Glomerular endothelial cell (primary cell): ENCODE data around the gene TBC1D16. TPM values are rescaled to one million over a fixed set of nuclear protein-coding genes. Genes with fewer than 3 reads are reported as not detected.

Source experiments
- DNase-seq: peaks from one replicate; pipeline ENCODE4 v3.0.0-alpha.2; 2011; ENCODE audit warnings: low read depth, low spot score; ENCODE audit errors: extremely low read depth
- total RNA-seq: library from RNA; depleted of rRNA; stranded (reverse); fragments of >200 nt; gene quantifications from 2 replicates; pipeline ENCODE4 v1.2.3, GENCODE V29; 2015

The TBC1D16 gene
- total RNA-seq, 1 donor from 2014 or later: 35.8 TPM

DNA sequence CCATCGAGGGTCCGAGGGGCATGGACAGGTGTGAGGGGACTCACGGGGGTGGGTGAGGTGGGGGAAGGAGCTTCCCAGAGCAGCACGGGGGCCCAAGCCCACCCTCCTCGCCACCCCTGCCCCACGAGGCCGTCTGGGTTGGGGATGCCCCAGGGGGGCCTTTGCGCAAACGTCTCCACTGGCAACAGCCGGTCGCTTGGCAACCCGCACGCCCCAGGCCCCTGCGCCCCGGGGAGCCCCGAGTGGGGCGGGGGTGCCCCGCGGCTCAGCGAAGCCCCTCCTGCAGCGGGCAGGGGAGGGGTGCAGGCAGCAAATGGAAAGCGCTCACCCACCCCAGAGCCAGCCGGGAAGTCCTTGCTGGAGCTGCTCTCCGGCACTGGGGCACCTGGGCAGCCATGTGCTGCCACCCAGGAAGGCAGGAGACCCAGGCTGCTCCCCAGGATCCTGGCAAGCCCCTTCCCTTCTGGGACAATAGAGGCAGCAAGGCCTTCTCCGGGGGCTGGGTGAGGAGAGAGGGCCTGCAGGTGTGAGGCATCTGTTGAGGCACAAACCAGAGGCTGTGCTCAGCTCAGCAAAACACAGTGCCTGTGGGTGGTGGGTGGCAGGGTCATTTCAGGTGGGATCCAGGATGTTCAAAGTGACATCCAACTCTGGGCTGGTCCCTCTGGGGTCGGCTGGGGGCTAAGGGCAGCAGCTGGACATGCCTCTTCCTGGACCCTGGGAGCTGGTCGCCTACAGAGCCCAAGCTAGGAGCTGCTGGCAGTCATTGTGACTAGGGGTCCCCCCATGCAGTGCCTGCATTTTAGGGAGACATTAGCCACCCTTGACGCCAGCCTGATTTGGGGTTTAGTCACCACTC, 115.6 kb downstream of the TBC1D16 start:
- DNase-seq: no peak

DNA sequence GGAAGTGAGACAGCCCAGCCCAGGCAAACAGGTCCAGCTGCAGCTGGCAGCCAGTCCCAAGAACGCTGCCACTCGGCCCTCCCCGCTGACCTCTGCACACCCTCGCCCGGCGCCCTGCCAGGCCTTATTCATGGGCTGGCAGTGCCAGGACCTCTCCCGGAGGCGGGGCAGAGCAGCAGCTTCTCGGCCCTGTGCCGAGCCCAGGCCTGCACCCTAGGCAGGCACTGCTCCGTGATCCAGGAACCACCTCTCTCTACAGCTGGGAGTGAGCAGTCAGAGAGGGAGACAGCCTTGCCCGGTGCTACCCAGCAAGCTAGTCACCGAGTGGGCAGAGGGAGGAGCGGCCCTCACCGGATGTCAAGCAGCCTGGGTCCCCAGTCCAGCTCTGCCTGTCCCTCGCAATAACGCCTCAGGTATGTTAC, 116.5 kb downstream of the TBC1D16 start:
- DNase-seq: no peak

DNA sequence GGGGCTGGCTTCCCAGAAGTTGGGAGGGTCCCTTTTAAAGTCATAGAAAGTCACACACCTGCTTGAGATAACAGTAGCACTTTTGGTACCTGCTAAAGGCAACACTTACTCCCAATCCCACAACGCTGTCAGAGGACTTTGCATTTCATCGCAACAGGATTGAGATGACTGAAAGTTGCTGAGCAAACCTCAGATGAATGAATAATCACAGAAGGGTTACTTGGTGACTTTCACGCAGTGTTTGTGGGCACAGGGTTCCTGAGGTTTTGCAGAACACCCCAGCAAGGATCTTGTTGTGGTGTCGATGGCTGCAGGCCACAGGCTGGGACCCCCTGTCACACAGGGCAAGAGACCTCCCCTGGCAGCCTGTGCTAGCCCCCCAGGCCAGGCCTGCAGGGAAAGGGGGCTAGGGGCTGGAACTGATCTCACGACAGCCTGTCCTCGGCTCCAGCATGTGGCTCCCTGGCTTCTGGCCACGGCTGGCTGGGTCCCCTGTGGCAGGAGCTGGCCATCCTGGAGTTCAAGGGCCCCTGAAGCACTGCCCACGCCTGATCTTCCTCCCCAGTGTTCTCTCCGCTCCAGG, 117.0 kb downstream of the TBC1D16 start:
- DNase-seq: no peak

DNA sequence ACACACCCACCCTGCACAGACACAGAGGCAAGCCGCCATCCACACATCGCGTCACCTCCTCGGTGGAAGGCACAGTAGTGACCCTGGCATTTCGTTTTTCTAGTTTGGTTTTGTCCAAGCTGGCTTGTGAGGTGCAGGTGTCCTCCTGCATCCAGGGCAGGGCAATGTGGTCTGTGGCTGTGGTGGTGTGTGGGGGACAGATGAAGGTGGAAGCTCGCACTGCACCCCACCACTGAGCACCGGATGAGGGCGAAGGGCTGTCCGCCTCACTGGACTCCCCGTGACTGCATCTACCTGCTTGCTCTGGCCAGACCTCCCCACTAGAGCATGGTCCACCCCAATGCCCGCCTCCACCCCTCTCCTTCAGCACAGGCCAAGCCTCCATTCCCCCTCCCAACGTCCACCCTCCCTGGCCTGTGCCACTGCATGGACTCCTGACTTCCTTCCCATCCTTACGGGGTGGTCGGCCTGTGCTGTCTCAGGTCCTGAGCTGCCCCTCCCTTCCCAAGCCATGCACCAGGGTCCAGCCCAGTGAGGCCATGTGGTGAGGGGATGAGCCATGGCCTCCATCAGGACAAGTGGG, 117.7 kb downstream of the TBC1D16 start:
- DNase-seq: no peak

DNA sequence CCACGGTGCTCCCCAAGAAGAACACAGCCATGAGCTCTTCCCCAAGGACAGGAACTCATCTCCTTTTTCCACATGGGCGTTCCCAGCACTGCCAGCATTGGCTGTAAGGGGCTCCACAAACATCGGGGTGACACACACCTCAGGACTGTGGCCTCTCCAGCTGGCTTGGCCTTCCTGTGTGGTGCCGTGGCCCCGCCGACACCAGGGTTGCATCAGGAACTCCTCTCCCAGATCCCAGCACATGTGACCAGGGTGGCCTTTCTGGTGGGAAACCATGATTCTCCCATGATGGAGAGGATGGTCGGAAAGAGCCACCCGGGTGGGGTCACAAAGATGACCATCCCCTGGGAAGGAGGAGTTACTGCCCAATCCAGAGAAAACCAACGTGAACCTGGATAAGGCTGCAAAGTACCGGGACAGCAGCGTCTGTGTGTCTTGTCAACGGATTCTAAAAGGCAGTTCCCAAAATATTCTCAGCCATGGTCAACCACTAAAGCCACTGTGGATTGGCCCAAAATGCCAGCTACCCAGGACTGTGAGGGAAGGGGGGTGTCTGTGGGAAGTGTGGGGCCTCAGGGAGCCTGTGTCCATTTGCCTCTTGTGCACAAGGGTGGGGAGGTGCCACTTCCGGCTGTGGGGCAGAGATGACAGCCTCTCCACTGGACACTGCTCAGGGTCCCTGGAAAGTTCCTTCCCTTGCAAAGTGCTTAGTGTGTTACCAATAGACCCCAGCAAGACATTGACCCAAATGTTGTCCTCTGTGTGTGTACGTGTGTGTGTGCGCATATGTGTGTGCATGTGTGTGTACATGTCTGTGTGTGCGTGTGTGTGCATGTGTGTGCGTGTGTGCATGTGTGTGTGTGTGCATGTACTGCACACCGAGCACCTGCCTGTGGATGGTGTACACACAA, 118.4 kb downstream of the TBC1D16 start:
- DNase-seq: no peak

DNA sequence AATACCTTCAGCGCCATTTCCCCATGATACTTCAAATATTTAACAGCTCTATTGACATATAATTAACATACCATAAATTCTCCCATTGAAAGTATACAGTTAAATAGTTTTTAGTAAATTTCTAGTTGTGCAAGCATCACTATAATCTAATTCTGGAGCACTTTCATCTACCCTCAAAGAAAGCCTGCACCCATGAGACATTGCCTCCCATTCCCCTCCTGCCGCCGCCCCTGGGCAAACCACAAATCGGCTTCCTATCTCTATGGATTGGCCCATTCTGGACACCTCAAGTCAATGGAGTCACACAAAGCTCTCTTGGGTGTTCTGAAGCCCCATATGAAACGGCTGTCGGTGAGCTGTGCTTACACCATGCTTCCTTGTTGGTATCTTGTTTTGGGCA, 119.2 kb downstream of the TBC1D16 start:
- no peak for DNase-seq

DNA sequence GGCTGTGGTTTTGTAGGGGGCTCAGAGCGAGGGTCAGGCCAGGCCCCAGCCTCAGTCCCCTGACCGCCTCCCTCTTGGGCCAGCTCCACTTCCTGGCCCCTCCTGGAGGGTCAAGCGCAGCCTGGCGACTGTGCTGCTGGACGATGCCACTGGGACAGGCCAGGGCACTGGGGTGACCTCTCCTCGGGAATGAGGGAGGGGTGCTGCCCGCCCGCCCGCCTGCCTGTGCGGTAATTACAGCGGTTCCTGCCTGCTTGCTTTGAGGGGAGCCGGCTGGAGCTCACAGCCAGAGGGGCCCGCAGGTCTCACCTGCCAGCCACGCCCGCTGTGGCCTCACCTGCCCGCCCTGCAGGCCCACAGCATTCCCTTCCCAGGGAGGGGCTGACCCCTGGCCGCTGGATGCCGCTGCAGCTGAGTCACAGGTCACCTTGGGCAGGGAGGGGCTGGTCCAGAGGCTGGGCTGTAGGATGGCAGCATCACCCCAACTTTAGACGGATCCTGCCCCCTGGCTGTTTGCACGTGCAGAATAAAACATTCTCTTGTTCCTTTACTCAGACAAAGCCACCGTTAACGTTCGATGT, 119.7 kb downstream of the TBC1D16 start:
- no peak for DNase-seq

DNA sequence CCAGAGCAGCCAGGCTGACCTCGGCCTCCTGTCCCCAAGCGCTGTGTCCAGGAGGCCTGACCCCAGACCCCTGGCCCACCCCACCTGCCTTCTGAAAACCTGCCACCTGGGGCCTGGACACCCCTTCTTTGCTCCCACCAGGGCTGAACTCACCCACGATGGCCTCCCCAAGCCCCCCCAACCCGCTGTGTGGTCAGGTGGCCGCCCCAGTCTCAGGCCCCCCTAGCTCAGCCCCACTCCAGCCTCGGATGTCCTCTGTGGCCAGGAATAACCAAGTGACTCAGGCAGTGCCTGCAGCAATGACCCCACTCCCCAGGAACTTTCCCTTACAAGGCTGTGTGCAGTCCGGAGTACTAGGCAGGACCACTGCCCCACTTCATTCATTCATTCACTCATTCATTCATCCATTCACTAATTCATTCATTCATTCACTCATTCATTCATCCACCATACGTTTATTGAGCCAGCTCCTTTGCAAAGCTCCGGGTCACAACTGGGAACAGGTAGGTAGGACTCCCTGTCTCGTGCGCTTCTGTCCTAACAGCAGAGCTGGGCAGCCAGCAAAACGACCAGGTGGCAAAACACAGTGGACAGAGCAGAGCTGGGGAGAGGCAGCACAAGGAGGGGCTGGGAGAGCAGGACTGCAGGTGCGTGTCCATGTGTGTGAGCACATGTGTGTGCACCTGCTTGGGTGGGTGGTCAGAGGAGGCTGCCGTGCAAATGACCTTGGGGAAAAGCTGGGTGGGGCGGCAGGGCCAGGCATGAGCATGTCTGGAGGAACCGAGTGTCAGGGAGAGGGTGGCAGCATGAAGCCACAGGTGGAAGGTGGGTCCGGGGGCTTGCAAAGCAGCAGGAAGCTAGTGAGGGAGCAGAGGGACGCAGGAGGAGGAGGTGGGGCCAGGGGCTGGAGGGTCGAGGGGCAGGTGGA, 120.6 kb downstream of the TBC1D16 start:
- no peak for DNase-seq

DNA sequence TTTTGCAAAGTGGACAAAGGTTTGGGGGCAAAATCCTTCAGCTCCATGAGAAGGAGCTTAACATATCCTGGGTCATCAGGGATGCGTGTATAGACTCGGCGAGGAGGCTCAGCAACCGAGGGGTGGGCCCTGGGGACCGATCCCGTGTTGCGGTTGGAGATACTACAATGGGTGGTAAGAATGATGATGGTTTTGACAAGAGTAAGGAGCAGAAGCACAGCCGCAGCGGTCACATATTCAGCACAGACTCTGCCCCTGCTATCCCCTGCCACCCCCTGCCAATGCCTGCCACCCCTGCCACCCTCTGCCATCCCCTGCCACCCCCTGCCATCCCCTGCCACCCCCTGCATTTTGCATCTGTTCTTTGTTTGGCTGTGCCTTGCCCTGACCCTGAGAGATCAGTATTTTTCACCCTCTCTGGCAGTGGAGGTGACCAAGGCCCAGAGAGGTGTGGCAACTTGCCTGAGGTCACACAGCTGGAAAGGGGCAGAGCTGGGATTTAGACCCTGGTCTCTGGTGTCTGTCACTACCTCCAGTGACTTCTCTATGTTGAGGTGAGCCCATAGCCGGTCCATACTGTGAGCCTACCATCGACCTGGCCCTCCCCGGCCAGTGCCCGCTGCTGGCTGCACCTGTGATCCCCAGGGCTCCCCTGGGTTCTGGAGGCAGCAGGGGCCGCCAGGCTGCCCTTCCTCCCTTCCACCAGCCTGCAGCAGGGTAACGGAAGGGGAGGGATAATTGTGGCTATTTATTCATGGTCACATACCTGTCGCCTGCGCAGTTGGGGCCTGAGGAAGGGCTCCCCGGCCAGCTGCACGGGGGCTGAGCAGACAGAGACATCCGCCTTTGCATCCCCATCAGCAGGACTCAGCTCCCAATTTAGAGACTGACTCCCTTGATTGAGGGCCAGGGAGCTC, 121.5 kb downstream of the TBC1D16 start:
- DNase-seq: no peak

DNA sequence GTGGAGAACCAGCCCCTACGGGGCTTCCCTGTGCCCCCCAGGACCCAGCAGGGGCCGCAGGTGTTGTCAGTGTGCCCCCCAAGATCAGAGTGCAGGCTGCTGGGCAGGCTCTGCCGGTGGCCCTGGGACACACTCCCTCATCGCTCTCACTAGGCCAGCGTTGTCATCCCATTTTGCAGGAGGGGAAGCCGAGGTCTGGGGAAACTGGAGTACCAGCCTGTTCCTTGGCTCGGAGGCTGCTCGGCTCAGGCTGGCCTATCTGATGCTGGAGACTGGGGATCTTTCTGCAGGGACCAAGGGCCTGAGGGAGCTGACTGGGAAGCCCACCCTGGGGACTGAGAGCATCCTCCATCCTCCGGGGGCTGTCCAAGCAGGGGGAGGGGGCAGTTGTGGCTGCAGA, 122.2 kb downstream of the TBC1D16 start:
- DNase-seq: no peak

DNA sequence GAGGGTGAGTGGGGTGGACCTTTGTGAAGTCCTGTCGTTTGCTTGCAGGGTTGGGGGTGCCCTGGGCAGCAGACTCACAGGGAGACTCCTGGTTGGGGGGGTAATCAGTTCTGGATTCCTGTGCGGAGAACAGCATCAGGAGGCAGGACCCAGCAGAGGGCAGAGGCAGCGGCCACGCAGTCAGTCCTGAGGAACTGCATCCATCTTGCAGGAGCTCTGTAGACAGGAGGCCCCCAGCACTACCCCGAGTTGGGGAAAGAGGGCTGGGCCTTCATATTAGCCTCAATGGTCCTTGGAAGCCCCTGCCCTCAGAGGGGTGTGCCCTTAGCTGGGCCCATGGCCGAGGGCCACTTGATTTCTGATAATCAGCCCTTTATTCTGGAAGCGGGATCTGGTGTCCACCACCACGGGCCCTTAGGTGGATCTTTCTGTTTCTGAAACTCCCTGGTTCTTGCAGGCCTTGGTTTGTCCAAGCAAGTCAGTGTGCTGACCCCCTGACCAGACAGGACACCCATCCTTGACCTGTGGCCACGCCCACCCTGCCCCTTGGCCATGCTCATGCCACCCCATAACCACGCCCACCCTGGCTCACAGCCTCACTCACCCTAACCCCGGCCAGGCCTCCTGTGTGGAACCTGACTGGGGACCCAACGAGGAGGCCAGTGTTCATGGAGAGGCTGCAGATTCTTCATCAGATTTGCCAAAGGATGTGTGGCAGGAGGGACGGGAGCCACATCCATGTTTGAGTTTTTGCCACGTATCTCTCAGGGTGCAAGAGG, 122.9 kb downstream of the TBC1D16 start:
- no peak for DNase-seq

DNA sequence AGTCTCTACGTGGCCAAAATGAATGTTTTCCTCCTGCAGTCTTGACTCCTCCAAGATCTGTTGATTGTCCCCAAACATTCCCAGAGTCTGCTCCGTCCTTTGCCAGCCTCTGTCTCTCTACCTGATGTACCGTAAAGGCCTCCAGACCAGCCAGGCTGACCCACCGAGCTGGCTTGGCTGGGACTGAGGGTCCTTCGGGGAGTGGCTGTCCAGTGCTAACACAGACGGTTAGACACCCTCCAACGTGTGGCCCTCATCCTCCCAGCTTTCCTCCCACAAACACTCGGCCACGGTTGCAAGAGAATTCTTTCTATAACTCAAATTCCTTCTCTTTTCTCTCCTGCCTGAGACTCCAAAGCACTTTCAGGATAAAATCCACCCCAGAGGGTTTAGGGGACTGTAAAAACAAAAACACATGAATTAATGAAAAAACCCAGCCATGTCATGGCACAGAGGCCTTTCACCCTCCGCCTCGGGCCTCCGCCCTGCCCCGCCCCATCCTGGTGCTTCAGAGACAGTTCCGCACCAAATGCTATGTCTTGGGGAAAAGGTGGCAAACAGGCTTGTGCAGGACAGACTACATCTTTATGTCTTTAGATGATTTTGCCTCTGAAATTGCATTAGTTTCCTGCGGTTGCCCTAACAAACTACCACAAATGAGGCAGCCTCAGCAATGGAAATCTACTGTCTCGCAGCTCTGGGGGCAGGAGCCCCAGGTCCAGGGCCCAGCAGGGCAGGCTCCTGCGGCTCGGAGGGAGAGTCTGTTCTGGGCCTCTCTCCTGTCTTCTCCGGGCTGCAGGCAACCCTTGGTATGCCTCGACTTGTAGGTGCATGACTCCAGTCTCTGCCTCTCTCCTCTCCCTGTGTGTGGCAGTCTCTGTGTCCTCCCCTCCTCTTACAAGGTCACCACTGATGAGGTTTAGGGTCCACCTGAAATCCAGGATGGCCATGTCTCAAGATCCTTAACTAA, 124.0 kb downstream of the TBC1D16 start:
- DNase-seq: no peak

DNA sequence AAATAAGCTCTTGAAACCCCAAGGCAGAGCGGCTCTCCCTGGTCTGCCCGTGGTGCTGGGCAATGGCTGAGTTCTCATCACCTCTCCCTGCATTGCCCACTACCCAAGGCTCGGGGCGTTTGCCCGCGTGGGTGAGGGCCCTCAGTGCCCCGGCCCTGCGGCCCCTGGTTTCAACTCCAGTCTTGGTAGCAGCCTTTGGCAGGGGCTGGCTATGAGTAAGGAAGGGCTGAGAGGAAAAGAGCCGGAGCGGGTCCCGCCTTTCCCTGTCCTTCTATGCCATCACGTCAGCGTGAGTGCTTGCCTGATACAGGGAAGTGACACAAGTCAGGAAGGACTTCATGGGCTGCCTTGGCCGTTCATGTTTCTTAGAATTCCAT, 124.7 kb downstream of the TBC1D16 start:
- no peak for DNase-seq

DNA sequence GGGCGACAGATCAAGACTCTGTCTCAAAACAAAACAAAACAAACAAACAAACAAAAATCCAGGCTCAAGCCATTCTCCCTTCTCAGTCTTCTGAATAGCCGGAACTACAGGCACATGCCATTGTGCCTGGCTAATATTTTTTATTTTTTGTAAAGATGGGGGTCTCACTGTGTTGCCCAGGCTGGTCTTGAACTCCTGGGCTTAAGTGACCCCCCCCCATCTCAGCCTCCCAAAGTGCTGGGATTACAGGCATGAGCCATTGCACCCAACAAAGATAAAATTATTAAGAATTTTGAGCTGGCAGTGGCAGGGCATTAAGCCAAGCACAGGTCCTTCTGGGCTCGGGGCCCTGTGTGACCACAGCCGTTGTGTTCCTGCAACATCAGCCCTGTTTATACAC, 126.6 kb downstream of the TBC1D16 start:
- no peak for DNase-seq

DNA sequence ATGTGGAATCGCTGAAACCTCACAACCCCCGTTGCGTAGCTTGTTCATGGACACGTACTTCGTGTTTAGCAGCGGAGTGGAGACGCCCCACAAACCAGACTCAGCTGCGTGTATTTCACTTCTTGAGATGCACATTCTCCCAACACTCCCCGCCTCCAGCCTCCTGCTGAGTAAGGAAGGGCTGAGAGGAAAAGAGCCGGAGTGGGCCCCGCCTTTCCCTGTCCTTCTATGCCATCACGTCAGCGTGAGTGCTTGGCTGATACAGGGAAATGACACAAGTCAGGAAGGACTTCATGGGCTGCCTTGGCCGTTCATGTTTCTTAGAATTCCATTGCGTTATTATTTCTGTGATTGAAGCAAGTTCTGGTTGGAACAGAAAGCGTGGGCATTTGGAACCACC, 127.8 kb downstream of the TBC1D16 start:
- no peak for DNase-seq

DNA sequence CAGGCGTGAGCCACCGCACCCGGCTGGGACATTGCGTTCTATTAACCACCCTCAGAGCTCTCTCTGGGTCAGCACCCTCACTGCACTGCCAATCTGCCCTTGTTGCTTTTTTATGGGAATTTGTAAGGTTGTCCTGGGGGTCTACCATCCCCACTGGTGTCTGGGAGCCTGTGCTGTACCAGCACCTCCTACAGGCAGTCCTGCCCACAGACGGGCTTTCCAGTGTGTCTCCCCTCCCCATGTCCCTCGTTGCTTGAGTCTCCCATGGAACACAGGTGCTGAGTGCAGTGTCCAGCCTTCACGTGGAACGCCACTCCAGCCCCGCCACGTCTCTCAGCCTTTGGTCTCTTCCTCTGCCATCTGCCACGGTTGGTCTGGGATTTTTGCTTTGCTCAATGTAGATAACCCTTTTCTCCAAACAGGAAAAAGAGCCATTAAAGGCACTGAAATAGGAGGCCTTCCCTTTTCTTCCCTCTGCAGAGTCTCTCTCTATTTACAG, 128.4 kb downstream of the TBC1D16 start:
- DNase-seq: no peak
